SU-DHL-6 (cell line): ENCODE data around the gene KCNIP3.

Source experiments
- EZH2phosphoT487 ChIP-seq: fragments of 200-600 bp; sonication (generic), shearing (Covaris generic); conservative IDR thresholded peaks from 2 replicates; pipeline ENCODE4 v1.6.1; 2018; ENCODE audit warnings: mild to moderate bottlenecking, antibody characterized with exemption, low read length, moderate library complexity, mixed read lengths
- TF ChIP-seq, protein P1 (sequence below): fragments of 200-600 bp; sonication (generic); IDR thresholded peaks from one replicate; pipeline ENCODE4 v1.5.1; 2017; ENCODE audit warnings: antibody characterized with exemption, mild to moderate bottlenecking, low read length, moderate library complexity; ENCODE audit not compliant: insufficient read depth, poor library complexity, severe bottlenecking

GRCh38 chr2:95276888-95277245 lies 20.3 kb upstream of the KCNIP3 start:
- TF ChIP-seq, protein P1, sequence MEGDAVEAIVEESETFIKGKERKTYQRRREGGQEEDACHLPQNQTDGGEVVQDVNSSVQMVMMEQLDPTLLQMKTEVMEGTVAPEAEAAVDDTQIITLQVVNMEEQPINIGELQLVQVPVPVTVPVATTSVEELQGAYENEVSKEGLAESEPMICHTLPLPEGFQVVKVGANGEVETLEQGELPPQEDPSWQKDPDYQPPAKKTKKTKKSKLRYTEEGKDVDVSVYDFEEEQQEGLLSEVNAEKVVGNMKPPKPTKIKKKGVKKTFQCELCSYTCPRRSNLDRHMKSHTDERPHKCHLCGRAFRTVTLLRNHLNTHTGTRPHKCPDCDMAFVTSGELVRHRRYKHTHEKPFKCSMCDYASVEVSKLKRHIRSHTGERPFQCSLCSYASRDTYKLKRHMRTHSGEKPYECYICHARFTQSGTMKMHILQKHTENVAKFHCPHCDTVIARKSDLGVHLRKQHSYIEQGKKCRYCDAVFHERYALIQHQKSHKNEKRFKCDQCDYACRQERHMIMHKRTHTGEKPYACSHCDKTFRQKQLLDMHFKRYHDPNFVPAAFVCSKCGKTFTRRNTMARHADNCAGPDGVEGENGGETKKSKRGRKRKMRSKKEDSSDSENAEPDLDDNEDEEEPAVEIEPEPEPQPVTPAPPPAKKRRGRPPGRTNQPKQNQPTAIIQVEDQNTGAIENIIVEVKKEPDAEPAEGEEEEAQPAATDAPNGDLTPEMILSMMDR = no peak
- TF ChIP-seq EZH2phosphoT487 = no peak
